CD1c-positive myeloid dendritic cell (primary cell): Measurements from ENCODE around the gene PLSCR3.
A peak's percentile ranks its signal among the peaks of the same experiment; 100 is the strongest.

Experiments
- DNase-seq: peaks from one replicate; pipeline ENCODE4 v3.0.0-alpha.2; 2016; ENCODE audit errors: extremely low spot score

PLSCR3 gene

GRCh38 chr17:7394452-7395191, at the start of gene PLSCR3:
TSS of gene PLSCR3 (minus strand) at chr17:7394525. CDS start at chr17:7394110, 415 bp downstream.
- DNase-seq, result peak; percentile 90

- no peak for DNase-seq
Measured at GRCh38 chr17:7443499-7444485, 49.5 kb upstream of the PLSCR3 start.

DNA sequence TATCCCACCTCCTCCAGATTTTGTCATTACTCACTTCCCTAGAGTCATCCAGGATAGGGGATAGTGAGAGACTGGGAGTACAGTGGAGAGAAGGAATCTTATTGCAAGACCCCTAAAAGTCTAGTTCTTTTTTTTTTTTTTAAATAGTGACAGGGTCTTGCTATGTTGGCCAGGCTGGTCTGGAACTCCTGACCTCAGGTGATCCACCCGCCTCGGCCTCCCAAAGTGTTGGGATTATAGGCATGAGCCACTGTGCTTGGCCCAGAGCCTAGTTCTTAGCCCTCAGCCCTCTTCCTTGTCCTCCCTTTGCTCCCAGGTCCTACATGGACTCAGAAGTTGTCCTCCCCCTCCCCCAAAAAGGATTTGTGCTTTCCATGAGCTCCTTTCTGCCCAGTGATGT, 47.8 kb upstream of the PLSCR3 start:
- no peak for DNase-seq

GRCh38 chr17:7441266-7441665, 46.9 kb upstream of the PLSCR3 start:
- no peak for DNase-seq

DNA sequence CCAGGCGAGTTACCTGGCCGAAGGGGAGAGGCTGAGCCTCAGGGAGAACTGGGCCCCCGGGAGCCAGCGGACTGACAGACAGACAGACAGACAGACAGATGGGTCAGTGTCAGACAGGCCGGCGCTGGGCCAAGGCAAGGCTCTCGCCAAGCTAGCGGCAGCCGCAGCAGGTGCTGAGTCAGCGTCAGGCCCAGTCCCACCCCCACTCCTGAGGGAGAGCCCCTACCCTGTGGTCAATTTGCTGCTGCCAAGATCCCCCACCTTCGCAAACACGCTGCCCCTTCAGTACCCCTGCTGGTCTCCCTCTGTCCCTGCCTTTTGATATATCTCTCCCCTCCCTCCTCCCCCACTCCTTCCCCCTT, 46.5 kb upstream of the PLSCR3 start:
- no peak for DNase-seq

- peak; percentile 65 for DNase-seq
Measured at GRCh38 chr17:7440113-7440833, 45.9 kb upstream of the PLSCR3 start.

DNA sequence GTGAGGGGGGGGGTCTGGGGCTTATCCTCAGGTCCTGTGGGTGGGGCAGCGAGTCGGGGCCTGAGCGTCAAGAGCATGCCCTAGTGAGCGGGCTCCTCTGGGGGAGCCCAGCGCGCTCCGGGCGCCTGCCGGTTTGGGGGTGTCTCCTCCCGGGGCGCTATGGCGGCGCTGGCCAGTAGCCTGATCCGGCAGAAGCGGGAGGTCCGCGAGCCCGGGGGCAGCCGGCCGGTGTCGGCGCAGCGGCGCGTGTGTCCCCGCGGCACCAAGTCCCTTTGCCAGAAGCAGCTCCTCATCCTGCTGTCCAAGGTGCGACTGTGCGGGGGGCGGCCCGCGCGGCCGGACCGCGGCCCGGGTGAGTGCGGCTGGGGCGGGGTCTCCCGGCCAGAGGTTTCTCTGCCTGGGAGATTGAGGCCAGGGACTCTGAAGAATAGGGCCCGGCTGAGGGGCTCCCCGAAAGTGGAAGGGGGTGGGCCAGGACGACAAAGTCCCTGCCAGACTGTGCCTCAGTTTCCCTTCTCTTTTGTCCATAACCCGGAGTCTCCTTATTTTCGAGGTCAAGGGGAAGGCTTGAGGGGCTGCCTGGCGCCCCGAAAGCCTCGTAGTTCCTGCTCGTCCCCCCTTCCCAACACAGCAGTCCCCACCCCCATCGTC, 45.3 kb upstream of the PLSCR3 start, which contains the start of gene FGF11:
FGF11 (plus strand) TSS at position 51 of the 651 bp plus-strand sequence; CDS start at position 160, 109 bp downstream.
- no peak for DNase-seq

- DNase-seq, result no peak
Measured at GRCh38 chr17:7438656-7439460, 44.5 kb upstream of the PLSCR3 start.

DNA sequence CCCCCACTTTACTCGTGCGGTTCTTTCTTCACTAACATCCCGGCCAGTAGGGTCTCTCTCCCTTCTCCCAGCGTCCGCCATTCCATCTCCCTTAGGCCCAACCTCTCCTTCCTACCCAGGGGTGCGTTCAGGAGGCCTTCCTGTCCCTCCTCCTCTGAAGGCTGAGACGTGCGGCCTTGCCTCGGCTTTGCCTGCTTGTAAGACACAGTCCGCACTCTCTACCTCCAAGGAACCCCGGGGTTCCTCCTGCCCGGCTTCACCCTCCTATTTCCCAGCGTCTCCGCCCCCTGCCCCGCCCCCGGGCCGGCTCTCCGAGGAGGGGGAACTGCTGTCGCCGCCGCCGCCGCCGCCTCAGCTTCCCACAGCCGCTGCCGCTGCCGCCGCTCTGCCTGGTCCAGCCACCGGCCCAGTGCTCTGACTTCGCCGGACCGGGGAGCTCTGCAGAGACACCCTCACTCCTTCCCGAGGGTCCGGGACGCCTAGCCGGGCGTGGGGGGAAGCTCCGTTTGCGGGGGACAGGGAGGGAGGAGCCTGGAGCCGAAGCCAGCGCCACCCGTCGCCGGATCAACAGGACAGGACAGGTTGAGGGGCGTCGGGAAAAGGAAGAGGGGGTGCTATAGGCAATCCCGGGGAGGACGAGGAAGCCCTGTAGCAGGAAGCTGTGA, 43.8 kb upstream of the PLSCR3 start:
- peak; percentile 71 for DNase-seq

GRCh38 chr17:7437369-7437863, 43.1 kb upstream of the PLSCR3 start:
- DNase-seq, result no peak

- peak; percentile 90 for DNase-seq
Measured at GRCh38 chr17:7436556-7437368, 42.4 kb upstream of the PLSCR3 start.

- peak; percentile 78 for DNase-seq
Measured at GRCh38 chr17:7435676-7436555, 41.6 kb upstream of the PLSCR3 start.

- DNase-seq, result no peak
Measured at GRCh38 chr17:7432296-7432695, 38.0 kb upstream of the PLSCR3 start.

GRCh38 chr17:7431231-7431630, 36.9 kb upstream of the PLSCR3 start:
- no peak for DNase-seq

GRCh38 chr17:7429722-7430121, 35.4 kb upstream of the PLSCR3 start:
- DNase-seq, result no peak

DNA sequence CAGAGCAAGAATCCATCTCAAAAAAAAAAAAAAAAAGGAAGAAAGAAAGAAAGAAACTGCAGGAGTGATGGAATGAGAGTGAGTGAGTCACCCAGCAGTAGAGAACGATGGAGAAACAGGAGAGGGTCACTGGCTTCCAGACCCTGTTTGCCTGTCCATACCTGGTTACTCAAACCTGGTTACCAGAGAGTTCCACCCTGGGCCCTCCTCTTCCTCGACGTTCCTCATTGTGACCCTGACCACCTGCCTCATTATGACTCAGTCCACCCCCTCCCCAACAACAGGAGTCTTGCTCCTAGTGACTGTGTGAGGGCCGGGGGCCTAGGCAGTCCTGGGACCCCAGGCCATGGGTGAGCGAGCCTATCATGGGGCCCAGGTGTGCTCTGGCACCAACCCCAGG, 34.2 kb upstream of the PLSCR3 start, which contains the start of gene SPEM3:
SPEM3 (plus strand) TSS at position 301 of the 400 bp plus-strand sequence; CDS start at position 347, 46 bp downstream.
- DNase-seq, result no peak

DNA sequence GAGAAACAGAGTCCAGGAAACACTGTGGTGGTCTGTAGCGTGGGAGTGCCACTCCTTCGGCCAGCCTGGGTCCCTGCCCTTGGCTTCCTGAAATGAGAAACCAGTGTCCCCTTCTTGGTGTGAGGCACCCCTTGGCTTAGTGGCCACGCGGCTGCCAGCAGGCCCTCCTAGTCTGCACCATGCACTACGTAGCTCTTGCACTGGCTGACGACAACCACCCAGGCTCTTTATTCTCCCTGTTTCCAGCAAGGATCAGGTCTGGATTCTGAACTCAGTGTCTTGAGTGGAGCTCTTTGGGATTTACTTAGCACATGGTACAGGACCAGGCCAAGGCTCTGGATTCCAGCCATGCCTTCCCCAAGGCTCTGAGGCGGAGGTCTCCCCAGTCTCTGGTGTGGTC, 33.2 kb upstream of the PLSCR3 start:
- DNase-seq, result no peak
